NCI-H2196 treated with DMSO at 0.1 percent for 48 hours (cell line): ENCODE measurements around the gene TMEM205.
A peak's percentile ranks its signal among the peaks of the same experiment; 100 is the strongest.
"Not testable (repeated sequence)": the region's sequence is repeated elsewhere in the genome, so short reads cannot be mapped to it uniquely, and the experiment has no call there.

Experiments used
- DNase-seq: peaks from one replicate; lab custom pipeline; 2025; ENCODE audit not compliant: unreplicated experiment; lab: John Stamatoyannopoulos, UW

TMEM205 gene

GRCh38 chr19:11340099-11340467, 6.0 kb downstream of the TMEM205 start:
- DNase-seq: not testable (repeated sequence)

DNA sequence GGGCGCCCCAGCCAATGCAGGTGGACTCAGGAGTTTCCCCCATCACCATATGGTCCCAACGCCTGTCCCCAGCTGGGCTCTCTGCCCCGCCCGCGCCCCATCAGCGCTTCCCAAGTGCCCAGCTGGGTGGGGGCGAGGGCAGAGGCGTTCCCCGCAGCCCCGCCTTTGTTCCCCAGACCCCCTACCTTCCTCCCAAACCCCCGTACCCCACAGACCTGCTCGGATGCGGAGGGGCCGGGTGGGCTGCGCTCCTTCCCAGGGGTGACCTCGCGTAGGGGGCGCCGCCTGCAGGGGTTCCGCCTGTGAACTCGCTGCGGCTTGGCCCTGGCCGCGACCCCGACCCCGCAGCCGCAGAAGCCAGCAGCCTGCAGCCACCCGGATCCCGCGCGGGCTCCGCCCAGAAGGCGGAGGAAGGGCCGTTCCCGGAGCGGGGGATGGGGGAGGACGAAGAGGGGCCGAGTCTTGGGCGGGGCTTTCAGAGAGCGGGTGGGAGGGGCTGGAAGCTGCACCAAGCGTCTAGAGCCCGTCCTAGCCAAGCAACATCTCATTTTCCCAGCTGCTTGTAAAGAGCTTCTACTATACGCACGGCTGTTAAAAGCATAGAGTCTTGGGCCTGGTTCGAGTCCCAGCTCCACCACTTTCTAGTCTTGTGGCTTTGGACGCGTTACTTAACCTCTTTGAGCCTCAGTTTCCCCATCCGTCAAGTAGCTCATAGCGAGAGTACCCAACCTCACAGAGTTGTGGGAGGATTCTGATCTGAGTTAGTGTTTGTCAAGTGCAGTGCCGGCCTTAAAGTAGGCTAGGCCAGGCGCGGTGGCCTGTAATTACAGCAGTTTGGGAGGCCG, 6.6 kb downstream of the TMEM205 start, which contains the start of gene RAB3D:
TSS of gene RAB3D (minus strand) at position 404 of the 845 bp plus-strand sequence. CDS start 2,258 bp downstream, outside the sequence.
- DNase-seq: peak; percentile 91

- DNase-seq: no peak
Observed at GRCh38 chr19:11338569-11339253, 7.4 kb downstream of the TMEM205 start.

- DNase-seq: no peak
Observed at GRCh38 chr19:11338121-11338520, 7.9 kb downstream of the TMEM205 start.

DNA sequence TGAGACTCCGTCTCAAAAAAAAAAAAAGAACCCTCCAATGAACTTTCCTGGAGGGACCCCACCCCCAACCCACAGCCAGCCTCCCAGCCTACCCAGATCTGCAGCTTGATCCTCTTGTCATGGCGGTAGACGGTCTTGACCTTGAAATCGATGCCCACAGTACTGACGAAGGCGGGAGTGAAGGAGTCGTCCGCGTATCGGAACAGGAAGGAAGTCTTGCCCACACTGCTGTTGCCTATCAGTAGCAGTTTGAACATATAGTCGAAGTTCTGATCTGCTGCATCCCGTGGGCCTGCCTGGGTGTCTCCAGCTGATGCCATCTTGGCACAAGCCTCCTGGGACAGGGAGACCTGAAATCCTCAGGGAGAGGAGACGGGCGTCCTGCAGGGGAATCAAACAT, 9.0 kb downstream of the TMEM205 start:
- no peak for DNase-seq

DNA sequence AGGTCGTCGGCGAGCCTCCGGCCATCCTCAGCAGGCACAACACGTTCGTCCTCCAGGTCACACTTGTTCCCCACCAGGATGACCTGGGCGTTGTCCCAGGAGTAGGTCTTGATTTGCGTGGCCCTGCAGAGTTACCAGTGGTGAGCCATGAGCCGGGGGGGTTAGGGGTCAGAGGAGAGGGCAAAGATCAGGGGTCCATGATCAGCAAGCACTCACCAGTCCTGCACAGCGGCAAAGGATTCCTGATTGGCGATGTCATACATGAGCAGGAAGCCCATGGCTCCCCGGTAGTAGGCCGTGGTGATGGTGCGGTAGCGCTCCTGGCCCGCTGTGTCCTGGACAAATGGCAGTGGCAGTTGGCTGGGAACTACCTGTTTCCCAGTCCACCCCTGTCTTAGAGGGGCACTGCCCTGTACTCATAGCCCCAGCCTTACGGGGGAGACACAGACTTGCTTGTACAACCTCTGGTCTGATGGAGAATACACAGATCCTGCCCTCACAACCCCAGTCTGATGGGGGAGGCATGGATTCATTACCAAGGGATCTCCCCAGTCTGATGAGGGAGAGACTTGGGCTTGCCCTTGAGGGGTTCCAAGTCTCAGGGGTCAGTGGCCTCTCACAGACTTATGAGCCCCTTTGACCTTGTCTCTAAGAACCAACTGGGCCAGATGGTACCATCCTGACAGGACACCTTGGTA, 10.5 kb downstream of the TMEM205 start:
- no peak for DNase-seq

DNA sequence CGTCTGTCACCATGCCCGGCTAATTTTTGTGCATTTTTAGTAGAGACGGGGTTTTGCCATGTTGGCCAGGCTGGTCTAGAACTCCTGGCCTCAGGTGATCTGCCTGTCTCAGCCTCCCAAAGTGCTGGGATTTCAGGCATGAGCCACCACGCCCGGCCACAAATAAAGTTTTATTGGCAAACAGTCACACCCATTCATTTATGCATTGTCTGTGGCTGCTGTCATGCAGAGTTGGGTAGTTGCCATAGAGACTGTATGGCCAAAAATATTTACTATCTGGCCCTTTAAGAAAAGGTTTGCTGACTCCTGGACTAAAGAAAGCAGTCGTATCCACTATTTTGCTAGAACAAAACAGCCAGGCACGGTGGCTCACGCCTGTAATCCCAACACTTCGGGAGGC, 12.2 kb downstream of the TMEM205 start:
- not testable (repeated sequence) for DNase-seq

DNA sequence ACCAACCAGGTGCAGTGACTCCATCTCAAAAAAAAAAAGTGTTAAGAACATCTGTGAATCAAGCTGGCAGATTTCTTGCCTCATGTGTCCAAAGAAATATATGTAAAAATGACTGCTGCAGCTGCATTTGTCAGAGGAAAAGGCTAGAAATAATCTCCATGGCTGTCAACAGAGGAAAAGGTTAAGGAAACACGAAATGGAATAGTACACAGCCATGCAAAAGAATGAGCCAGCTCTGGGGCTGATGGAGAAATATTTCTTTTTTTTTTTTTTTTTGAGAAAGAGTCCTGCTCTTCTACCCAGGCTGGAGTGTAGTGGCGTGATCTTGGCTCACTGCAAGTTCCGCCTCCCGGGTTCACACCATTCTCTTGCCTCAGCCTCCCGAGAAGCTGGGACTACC, 13.2 kb downstream of the TMEM205 start:
- DNase-seq: no peak

GRCh38 chr19:11331502-11331901, 14.6 kb downstream of the TMEM205 start:
- no peak for DNase-seq

- DNase-seq: no peak
Observed at GRCh38 chr19:11330127-11330526, 15.9 kb downstream of the TMEM205 start.

GRCh38 chr19:11325544-11325943, 20.5 kb downstream of the TMEM205 start:
- DNase-seq: no peak

- no peak for DNase-seq
Observed at GRCh38 chr19:11324748-11325389, 21.2 kb downstream of the TMEM205 start.

GRCh38 chr19:11324079-11324661, 21.9 kb downstream of the TMEM205 start:
- DNase-seq: peak; percentile 54

- no peak for DNase-seq
Observed at GRCh38 chr19:11323601-11324078, 22.4 kb downstream of the TMEM205 start.

DNA sequence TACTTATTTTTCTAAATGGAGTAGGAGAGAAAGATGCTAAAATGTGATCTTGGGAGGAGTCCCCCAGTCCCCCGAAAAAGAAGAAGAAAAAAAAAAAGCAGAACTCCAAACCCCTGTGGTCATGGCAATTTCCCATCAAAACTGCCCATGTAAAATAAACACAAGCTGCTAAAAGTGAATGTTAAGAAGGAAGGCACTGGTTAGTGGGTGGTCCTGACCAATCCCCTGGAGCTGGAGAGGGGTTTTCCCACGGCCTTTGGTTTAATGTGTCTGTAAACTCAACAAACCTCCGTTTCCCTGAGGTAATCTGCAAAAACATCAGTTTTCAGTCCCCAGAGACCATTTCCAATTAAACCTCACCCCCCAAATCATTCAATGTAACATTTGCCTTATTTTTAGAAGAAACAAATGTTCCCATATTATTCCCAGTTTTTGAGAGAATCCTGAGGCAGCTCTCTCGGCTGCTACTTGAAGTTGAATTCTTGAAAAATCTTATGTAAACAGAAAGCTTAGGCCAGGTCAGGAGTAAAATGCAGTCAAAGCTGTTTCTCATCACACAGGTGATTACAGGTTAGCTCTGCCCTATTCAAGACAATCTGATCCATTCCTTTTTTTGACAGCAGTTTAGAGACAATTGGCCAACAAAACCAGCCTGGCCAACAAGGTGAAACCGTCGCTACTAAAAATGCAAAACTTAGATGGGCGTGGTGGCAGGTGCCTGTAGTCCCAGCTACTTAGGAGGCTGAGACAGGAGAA, 23.6 kb downstream of the TMEM205 start:
- no peak for DNase-seq

- DNase-seq: no peak
Observed at GRCh38 chr19:11321191-11322126, 24.6 kb downstream of the TMEM205 start.

DNA sequence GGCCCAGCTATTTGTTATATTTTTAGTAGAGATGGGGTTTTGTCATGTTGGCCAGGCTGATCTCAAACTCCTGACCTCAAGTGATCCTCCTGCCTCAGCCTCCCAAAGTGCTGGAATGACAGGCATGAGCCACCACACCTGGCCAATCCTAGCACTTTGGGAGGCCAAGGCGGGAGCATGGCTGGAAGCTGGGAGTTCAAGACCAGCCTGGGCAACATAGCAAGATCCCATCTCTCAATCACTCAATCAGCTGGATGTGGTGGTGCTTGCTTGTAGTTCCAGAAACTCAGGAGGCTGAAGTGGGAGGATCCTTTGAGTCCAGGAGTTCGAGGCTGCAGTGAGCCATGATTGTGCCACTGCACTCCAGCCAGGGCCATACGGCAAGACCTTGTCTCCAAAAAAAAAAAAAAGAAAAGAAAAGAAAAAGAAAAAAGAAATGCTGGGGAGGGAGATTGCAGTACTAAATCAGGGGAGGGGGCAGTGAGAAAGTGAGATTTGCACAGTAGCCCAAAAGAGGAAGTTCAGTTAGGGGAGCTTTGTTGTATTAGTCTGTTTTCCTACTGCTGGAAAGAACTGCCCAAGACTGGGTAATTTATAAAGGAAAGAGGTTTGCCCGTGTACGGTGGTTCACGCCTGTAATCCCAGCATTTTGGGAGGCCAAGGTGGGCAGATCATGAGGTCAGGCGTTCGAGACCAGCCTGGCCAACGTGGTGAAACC, 25.6 kb downstream of the TMEM205 start:
- not testable (repeated sequence) for DNase-seq

DNA sequence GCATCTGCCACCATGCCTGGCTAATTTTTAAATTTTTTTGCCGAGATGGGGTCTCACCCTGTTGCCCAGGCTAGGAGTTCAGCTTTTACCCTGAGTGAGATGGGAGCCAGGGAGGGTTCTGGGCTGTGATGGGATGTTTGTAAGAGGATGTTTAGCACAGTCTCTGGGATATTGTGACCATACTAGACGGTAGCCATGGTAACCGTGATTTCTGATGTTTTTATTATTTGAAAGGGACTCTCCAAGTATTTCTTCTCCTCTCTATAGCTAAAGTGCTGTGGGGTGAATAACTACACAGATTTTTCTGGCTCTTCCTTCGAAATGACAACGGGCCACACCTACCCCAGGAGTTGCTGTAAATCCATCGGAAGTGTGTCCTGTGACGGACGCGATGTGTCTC, 39.7 kb downstream of the TMEM205 start:
- DNase-seq: no peak
